ENCODE results near the gene COL6A1.
"Not testable (repeated sequence)": the region's sequence is repeated elsewhere in the genome, so short reads cannot be mapped to it uniquely, and the experiment has no call there.

The COL6A1 gene

GRCh38 chr21:46031484-46031883 is 49.9 kb downstream of the COL6A1 start:
- DNase-seq (ENCODE audit: low spot score): no peak

- no peak for DNase-seq (ENCODE audit: low spot score)
Measured at GRCh38 chr21:46032100-46032499, 50.5 kb downstream of the COL6A1 start.

- DNase-seq (ENCODE audit: low spot score): no peak
Measured at GRCh38 chr21:46033410-46034400, 52.1 kb downstream of the COL6A1 start.

- DNase-seq (ENCODE audit: low spot score): no peak
Measured at GRCh38 chr21:46035809-46036695, 54.5 kb downstream of the COL6A1 start.

- DNase-seq (ENCODE audit: low spot score): no peak
Measured at GRCh38 chr21:46036696-46037330, 55.2 kb downstream of the COL6A1 start.

DNA sequence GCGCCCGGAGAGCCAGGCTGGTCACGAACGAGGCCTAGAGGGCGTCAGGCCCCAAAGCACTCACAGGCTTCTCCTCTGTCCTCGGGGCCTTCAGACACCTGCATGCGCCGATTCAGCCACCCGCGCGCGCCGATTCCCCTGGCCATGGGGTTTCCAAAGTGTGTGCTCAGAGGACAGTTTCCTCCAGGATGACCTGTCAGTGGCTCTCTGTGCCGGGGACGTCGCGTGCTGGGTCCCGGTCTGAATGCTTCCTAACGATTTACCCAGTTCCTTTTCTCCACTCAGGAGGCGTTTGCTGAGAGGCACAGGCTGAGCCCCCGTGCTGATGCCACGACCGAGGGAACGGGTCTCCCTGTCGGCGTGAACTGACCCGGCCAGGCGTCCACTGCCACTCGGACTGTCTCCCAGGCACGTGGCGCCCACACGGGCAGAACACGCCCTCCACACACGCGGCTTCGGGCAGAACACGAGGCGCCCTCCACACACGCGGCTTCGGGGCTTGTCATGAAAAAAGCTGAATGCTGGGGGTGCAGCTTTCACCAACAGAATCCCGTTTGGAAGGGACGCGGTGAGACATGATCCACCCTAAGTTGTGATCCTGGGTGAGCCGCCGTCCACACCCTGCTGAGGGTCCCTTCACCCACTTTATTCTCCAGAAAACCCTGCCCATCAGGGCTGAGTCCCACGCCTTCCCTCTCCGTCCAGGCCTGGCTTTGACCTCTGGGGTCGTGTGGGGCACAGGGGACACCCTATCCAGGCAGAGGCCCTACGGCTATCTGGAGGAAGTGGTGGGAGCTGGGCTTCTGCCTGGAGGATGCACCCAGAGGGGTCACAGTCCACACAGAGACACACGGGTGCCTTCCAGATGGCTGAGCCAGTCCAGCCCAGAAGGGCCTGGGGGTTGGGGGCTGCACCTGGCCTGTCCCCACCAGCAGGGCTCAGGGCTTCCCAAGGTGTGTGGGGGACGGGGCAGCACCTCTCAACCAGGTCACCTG is 56.1 kb downstream of the COL6A1 start:
- DNase-seq (ENCODE audit: low spot score): no peak

DNA sequence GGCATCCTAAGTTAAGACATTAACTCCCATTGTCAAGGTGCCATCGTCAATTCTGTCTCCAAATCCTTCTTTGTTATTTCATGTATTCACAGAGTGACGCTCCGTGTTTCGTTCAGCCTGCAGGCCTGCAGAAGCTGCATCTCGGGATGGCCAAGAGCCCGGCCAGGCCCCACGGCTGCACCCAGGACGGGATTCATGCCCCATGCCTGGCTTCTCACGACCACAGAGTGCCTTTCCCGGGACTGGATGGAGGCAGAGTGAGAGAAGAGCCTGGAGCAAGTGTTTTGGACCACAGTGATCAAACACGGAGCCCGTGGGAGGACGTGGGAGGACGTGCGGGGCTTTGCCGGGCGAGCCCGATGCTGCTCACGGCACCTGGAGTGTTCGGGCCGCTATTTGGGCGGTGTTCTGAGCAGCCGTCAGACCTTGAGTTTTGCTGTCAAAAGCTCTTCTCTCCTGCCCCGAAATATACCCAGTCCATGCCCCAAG is 56.8 kb downstream of the COL6A1 start:
- no peak for DNase-seq (ENCODE audit: low spot score)

DNA sequence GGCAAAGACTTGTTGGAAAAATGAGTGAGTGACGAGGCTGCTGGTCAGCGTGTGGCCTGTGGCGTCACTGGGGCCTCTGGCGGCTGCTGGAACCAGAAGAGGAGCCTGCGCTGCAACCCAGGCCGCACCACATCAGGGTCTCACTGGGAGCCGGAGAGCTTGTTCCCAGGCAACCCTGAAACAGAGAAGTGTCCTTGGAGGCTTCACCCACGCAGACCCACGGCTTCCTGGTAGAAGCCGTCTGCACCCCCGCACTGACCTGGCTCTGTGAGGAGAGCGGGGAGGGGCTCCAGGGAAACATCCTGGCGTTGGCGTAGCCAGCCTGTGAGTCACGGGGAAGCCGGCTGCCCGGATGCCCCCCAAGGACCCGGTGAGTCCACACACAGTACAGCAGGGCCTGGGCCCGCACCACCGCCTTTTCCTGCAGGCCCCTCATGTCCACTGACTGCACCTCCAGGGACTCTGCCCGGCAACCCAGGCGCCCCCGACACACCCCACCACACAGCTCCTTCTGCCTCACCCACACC is 57.4 kb downstream of the COL6A1 start:
- DNase-seq (ENCODE audit: low spot score): no peak

- no peak for DNase-seq (ENCODE audit: low spot score)
Measured at GRCh38 chr21:46039891-46040660, 58.5 kb downstream of the COL6A1 start.

DNA sequence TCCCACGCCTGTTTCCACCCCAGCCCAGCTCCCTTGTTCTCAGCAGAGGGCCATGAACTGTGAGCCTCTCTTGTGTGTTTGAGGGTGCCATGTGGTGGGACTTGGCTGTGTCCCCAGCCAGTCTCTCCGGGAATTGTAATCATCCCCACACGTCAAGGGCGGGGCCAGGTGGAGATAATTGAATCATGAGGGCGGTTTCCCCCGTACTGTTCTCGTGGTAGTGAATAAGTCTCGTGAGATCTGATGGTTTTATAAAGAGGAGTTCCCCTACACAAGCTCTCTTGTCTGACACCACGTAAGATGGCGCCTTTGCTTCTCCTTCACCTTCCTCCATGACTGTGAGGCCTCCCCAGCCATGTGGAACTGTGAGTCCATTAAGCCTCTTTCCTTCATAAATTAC is 59.1 kb downstream of the COL6A1 start:
- no peak for DNase-seq (ENCODE audit: low spot score)

GRCh38 chr21:46041183-46041582 is 59.6 kb downstream of the COL6A1 start:
- no peak for DNase-seq (ENCODE audit: low spot score)

- no peak for DNase-seq (ENCODE audit: low spot score)
Measured at GRCh38 chr21:46045154-46045553, 63.6 kb downstream of the COL6A1 start.

- no peak for DNase-seq (ENCODE audit: low spot score)
Measured at GRCh38 chr21:46046471-46046870, 64.9 kb downstream of the COL6A1 start.

DNA sequence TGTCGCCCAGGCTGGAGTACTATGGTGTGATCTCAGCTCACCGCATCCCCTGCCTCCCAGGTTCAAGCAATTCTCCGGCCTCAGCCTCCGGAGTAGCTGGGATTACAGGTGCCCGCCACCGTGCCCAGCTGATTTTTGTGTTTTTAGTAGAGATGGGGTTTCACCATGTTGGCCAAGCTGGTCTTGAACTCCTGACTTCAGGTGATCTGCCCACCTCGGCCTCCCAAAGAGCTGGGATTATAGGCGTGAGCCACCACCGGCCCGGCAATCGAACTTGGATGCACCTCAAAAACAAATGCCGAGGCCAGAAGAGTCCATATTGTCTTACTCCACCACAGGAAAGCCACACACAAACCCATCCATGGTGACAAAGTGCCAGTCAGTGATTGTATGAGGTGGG is 65.3 kb downstream of the COL6A1 start:
- DNase-seq (ENCODE audit: low spot score): not testable (repeated sequence)

- DNase-seq (ENCODE audit: low spot score): peak; percentile 14
Measured at GRCh38 chr21:46048926-46049889, 67.6 kb downstream of the COL6A1 start.

DNA sequence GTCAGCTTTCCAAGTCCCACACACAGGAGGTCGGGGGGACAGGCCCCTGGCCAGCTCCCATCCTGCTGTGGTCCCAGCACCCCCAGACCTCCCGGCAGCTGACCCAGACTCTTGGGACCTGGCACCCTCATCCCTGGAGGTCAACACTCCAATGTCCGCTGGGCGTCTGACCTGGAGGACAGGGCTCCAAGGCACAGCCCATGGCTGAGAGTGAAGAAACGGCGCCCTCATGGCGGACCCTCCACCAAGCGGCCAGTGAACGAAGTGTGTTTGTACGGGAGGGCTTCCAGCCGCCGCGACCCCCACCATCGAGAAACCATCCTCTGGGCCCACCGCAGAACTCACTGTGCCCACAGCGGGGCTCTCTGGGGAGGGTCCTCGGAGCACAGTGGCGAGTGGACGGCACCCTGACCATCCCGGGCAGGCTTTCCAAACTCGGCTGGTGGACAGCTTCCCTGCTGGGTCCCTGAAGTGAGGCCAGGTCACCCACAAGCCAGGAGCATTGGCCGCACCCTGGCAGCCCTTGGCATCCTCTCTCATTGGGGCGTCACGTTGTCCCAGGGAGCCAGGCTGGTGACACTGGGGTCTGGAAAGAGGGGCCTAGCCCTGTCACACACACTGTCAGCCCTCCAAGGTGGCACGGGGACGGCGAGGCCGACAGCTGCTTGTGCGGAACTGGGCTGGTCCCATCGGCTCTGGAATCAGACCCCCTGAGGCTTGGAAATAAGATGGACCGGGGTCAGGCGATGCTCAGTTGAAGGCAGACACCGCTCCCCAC is 68.5 kb downstream of the COL6A1 start:
- no peak for DNase-seq (ENCODE audit: low spot score)

- DNase-seq (ENCODE audit: low spot score): no peak
Measured at GRCh38 chr21:46050668-46051378, 69.3 kb downstream of the COL6A1 start.

Measured in putamen (tissue), 1 donor.